Activated CD4-positive, alpha-beta memory T cell treated with anti-CD3 and anti-CD28 coated beads, Interleukin-2, amount 10 ng/mL, durations not matched to agents 7 days and 5 days (primary cell): Measurements from ENCODE around the gene PLK3. TPM values are rescaled to one million over a fixed set of nuclear protein-coding genes. Genes with fewer than 3 reads are reported as not detected.
"Not testable (repeated sequence)": the region's sequence is repeated elsewhere in the genome, so short reads cannot be mapped to it uniquely, and the experiment has no call there.

ENCODE experiments used
- CTCF ChIA-PET: fragments of 350-600 bp; sonication (Branson Sonifier 250); formaldehyde crosslinking; loops from one replicate; lab custom pipeline; 2021; ENCODE audit warnings: antibody characterized with exemption, inconsistent platforms; lab: Charles Lee
- POLR2A ChIA-PET: fragments of 350-600 bp; sonication (Branson Sonifier 250); formaldehyde crosslinking; loops from one replicate; lab custom pipeline; 2021; ENCODE audit warnings: antibody characterized with exemption; lab: Charles Lee
- DNase-seq: peaks from one replicate; pipeline ENCODE4 v3.0.0-alpha.2; 2020
- H3K27ac Mint-ChIP-seq: one replicate; pipeline ENCODE4 v1.8.0; 2021; ENCODE audit warnings: mild to moderate bottlenecking, mixed read lengths
- H3K27me3 Mint-ChIP-seq: one replicate; pipeline ENCODE4 v1.8.0; 2021; ENCODE audit warnings: mixed read lengths
- H3K36me3 Mint-ChIP-seq: one replicate; pipeline ENCODE4 v1.8.0; 2021; ENCODE audit warnings: low read depth, mixed read lengths
- H3K4me1 Mint-ChIP-seq: one replicate; pipeline ENCODE4 v1.8.0; 2021; ENCODE audit warnings: mixed read lengths
- H3K4me3 Mint-ChIP-seq: one replicate; pipeline ENCODE4 v1.8.0; 2021; ENCODE audit warnings: mild to moderate bottlenecking, mixed read lengths
- H3K9me3 Mint-ChIP-seq: one replicate; pipeline ENCODE4 v1.8.0; 2021; ENCODE audit warnings: mixed read lengths
- total RNA-seq, 2 experiments: library from RNA; stranded (reverse); gene quantifications; one replicate each; pipeline ENCODE4 v1.2.3, GENCODE V29; 2021

PLK3 gene
- total RNA-seq, 2 experiments from 2014 or later: 62.8 to 63.5 TPM

DNA sequence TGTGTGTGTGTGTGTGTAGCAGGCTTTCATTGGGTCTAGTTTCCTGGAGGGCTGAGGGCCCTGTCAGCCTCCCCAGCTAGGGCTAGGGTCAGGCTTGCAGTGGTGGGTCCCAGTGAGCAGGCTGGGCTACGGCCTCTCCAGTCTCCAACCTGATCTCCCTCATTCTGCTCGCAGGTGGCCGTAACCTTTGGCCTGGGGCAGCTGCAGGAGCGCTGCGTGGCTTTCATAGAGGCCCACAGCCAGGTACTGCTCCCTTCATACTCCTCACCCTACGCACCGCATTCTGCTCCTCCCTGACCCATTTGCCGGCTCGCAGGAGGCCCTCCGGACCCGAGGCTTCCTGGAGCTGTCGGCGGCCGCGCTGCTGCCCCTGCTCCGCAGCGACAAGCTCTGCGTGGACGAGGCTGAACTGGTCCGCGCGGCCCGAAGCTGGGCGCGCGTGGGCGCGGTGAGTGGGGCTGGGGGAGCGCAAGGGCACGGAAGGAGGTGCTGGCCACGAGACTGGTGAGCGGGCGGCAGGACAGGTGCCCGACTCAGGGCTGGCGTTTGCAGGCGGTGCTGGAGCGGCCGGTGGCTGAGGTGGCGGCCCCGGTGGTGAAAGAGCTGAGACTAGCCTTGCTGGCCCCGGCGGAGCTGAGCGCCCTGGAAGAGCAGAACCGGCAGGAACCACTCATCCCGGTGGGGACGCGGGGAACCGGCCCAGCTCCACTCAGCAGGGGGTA is 12.8 kb downstream of the PLK3 start:
- H3K4me1 Mint-ChIP-seq: peaks cover 70% of the 10 kb centered on the region
- peak overlapping the region; percentile 83 for H3K4me3 Mint-ChIP-seq
- ChIA-PET CTCF (interaction anchor here (1.0 to 4.7 kb wide), 8 partner anchors 12 to 490 kb away, joined by 3 to 39 read pairs (median 5); partner anchors contain the start of genes PLK3 and RPS8), POLR2A (interaction anchor here (0.6 to 7.6 kb wide), 19 partner anchors 8 to 498 kb away, joined by 3 to 280 read pairs (median 5); partner anchors contain the start of genes BEST4, EIF2B3, HECTD3 and PLK3)
- DNase-seq: no peak
- H3K27ac Mint-ChIP-seq: peak overlapping the region; percentile 98
- peaks cover 32% of the 10 kb centered on the region for H3K36me3 Mint-ChIP-seq
- no peaks in the 10 kb centered on the region for H3K9me3 Mint-ChIP-seq
- H3K27me3 Mint-ChIP-seq: no peaks in the 10 kb centered on the region

DNA sequence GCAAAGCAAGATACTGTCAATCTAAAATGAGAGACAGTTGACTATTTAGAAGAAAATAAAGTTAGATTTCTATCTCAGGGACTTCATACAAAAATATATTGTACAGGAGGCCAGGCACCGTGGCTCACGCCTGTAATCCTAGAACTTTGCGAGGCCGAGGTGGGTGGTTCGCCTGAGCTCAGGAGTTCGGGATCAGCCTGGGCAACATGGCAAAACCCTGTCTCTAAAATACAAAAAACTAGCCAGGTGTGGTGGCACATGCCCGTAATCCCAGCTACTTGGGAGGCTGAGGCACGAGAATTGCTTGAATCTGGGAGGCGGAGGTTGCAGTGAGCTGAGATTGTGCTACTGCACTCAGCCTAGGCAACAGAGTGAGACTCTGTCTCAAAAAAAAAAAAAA is 15.7 kb downstream of the PLK3 start:
- peaks cover 23% of the 10 kb centered on the region for H3K36me3 Mint-ChIP-seq

DNA sequence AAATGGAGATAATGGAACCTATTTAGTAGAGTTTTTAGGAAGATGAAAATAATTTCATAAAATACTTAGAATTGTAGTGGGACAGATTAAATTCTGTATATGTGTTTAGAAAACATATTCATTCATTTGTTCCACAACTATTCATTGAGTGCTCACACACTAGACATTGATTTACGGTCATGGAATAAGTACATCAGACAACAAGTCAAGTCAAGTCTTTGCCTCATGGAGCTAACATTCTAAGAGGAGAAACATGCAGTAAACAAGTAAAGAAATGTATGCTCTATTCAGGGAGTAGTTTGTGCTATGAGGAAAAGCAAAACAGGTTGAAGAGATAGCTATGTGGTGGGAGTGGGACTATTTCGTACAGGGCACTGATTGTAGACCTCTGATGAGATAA is 17.1 kb downstream of the PLK3 start:
- Mint-ChIP-seq H3K27ac (peak overlapping the region; percentile 22), H3K27me3 (no peaks in the 10 kb centered on the region), H3K4me3 (peak overlapping the region; percentile 21), H3K36me3 (peaks cover 14% of the 10 kb centered on the region), H3K9me3 (no peaks in the 10 kb centered on the region), H3K4me1 (peaks cover 53% of the 10 kb centered on the region)
- ChIA-PET CTCF (interaction anchor here (0.7 to 5.8 kb wide), 4 partner anchors 10 to 33 kb away, joined by 3 to 76 read pairs (median 40); partner anchors contain the start of genes BTBD19, DYNLT4 and PLK3), POLR2A (interaction anchor here (0.8 to 11.9 kb wide), 8 partner anchors 13 to 523 kb away, joined by 3 to 960 read pairs (median 144); partner anchors contain the start of genes BEST4, BTBD19, DYNLT4 and MUTYH)
- no peak for DNase-seq

More for the DNA sequence above, 15.7 kb downstream of the PLK3 start:
- not testable (repeated sequence) for H3K4me3 Mint-ChIP-seq, H3K27ac Mint-ChIP-seq, DNase-seq, H3K27me3 Mint-ChIP-seq, H3K9me3 Mint-ChIP-seq
- H3K4me1 Mint-ChIP-seq: peaks cover 63% of the 10 kb centered on the region
- ChIA-PET POLR2A (interaction anchor here (1.3 to 4.7 kb wide), 4 partner anchors 15 to 94 kb away, joined by 11 to 58 read pairs (median 38); partner anchors contain the start of genes PLK3 and RNU5D-1), CTCF (interaction anchor here (4.7 kb wide), 1 partner anchor 15 kb away, joined by 39 read pairs; the partner anchor contains the start of gene PLK3)

DNA sequence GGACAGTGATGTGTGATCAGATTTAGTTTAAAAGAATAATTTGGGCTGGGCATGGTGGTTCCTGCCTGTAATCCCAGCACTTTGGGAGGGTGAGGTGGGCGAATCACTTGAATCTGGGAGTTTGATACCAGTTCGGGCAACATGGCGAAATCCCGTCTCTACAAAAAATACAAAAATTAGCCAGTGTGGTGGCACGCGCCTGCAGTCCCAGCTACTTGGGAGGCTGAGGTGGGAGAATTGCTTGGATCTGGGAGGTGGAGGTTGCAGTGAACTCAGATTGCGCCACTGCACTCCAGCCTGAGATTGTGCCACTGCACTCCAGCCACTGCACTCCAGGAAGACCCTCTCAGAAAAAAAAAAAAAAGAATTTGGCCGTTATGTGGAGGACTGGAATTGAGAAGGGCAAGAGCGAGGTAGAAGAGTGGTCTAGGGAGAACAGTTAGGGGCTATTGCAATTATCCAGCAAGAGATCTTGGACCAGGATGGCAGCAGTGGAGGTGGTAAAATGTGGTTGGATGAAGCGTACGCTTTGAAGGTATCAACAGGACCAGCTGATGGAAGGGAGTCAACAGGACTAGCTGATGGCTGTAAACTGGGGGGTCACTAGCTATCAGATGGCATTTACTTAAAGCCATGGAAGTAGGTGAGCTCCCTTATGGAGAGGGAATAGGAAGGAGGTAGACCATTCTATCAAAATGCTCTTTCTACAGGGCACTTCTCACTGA is 17.8 kb downstream of the PLK3 start:
- no peaks in the 10 kb centered on the region for H3K9me3 Mint-ChIP-seq
- H3K27me3 Mint-ChIP-seq: no peaks in the 10 kb centered on the region
- POLR2A ChIA-PET: interaction anchor here (0.8 to 11.9 kb wide), 9 partner anchors 14 to 523 kb away, joined by 3 to 960 read pairs (median 94); partner anchors contain the start of genes BEST4, BTBD19, DYNLT4 and MUTYH
- H3K27ac Mint-ChIP-seq: peak overlapping the region; percentile 61
- H3K36me3 Mint-ChIP-seq: peaks cover 14% of the 10 kb centered on the region
- peaks cover 54% of the 10 kb centered on the region for H3K4me1 Mint-ChIP-seq
- DNase-seq: no peak
- peak overlapping the region; percentile 58 for H3K4me3 Mint-ChIP-seq
- CTCF ChIA-PET: interaction anchor here (0.7 to 5.8 kb wide), 9 partner anchors 10 to 96 kb away, joined by 3 to 76 read pairs (median 13); partner anchors contain the start of genes BTBD19, DYNLT4, PLK3 and RPS8

- DNase-seq: no peak
- Mint-ChIP-seq H3K36me3 (peaks cover 12% of the 10 kb centered on the region), H3K4me1 (peaks cover 47% of the 10 kb centered on the region), H3K4me3 (peak overlapping the region; percentile 85), H3K27ac (peak overlapping the region; percentile 98), H3K9me3 (no peaks in the 10 kb centered on the region), H3K27me3 (no peaks in the 10 kb centered on the region)
- ChIA-PET POLR2A (interaction anchor here (0.6 to 11.9 kb wide), 44 partner anchors 9 to 1905 kb away, joined by 3 to 960 read pairs (median 6); partner anchors contain the start of genes ARMH1, BEST4, BTBD19 and DYNLT4), CTCF (interaction anchor here (0.5 to 5.8 kb wide), 12 partner anchors 12 to 155 kb away, joined by 3 to 76 read pairs (median 6); partner anchors contain the start of genes BTBD19, DYNLT4, PLK3 and RNU5D-1)
Measured at GRCh38 chr1:44819196-44819607, 19.0 kb downstream of the PLK3 start.

- peak overlapping the region; percentile 98 for H3K27ac Mint-ChIP-seq
- peak overlapping the region; percentile 85 for H3K4me3 Mint-ChIP-seq
- H3K4me1 Mint-ChIP-seq: peaks cover 45% of the 10 kb centered on the region
- H3K36me3 Mint-ChIP-seq: peaks cover 9% of the 10 kb centered on the region
- H3K9me3 Mint-ChIP-seq: no peaks in the 10 kb centered on the region
- no peaks in the 10 kb centered on the region for H3K27me3 Mint-ChIP-seq
- CTCF ChIA-PET: interaction anchor here (0.7 to 5.8 kb wide), 14 partner anchors 10 to 193 kb away, joined by 3 to 76 read pairs (median 4); partner anchors contain the start of genes BTBD19, DYNLT4, PLK3 and RNU5D-1
- DNase-seq: peak; percentile 87
- POLR2A ChIA-PET: interaction anchor here (0.6 to 11.9 kb wide), 50 partner anchors 8 to 1906 kb away, joined by 3 to 960 read pairs (median 6); partner anchors contain the start of genes ARMH1, BEST4, BTBD19 and DYNLT4
Measured at GRCh38 chr1:44819608-44820327, 19.6 kb downstream of the PLK3 start.

DNA sequence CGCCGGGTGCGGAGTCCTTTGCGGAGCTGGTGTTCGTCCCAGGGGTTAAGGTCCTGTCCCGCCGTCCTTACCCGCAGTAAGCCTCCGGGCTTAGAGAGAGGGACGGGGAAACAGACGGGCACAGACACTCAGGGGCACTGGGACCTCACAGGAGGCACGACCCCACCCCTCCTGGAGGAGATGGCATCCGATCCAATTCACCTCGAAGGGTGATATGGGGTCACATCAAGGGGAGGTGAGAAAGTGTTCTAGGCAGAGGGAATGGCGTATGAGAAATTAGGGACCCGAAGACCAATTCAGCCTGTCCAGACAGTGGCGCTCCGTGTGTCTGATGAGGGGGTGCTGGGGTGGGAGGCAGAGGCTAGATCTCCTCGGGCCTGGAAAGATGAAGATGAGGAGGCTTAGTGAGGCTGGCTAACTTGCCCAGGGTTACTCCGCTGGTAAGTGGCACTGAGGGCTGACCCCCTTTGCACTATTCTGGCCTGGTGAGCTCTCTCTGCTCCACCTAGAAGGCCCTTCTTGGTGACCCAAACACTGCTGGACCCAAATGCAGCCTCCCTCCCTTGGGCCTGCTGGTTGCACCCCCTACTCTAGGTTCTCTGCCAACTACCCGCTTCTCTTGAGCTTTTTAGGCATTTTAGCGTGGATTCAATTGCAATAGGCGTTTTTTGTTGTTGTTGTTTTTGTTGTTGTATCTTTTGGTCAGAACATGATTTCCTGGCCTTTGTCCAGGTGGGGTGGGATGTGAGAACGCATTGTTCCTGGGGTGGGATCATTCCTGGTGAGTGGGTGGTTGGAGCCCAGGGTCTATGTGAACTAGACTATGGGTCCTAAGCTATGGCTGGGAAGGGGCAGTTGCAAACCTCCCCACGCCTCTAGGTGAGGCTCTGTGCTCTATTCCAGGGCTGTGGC is 20.4 kb downstream of the PLK3 start:
- no peaks in the 10 kb centered on the region for H3K9me3 Mint-ChIP-seq
- H3K27ac Mint-ChIP-seq: peak overlapping the region; percentile 98
- ChIA-PET POLR2A (interaction anchor here (0.6 to 11.9 kb wide), 23 partner anchors 10 to 701 kb away, joined by 3 to 960 read pairs (median 10); partner anchors contain the start of genes BEST4, BTBD19, DYNLT4 and EIF2B3), CTCF (interaction anchor here (0.7 to 5.8 kb wide), 9 partner anchors 9 to 192 kb away, joined by 3 to 76 read pairs (median 4); partner anchors contain the start of genes BEST4, BTBD19, DYNLT4 and PLK3)
- H3K36me3 Mint-ChIP-seq: peaks cover 1% of the 10 kb centered on the region
- peaks cover 38% of the 10 kb centered on the region for H3K4me1 Mint-ChIP-seq
- no peak for DNase-seq
- peak overlapping the region; percentile 85 for H3K4me3 Mint-ChIP-seq
- H3K27me3 Mint-ChIP-seq: no peaks in the 10 kb centered on the region

GRCh38 chr1:44821240-44821715 is 21.1 kb downstream of the PLK3 start:
- POLR2A ChIA-PET: interaction anchor here (1.0 to 11.9 kb wide), 15 partner anchors 9 to 700 kb away, joined by 3 to 960 read pairs (median 32); partner anchors contain the start of genes BEST4, BTBD19, DYNLT4 and EIF2B3

DNA sequence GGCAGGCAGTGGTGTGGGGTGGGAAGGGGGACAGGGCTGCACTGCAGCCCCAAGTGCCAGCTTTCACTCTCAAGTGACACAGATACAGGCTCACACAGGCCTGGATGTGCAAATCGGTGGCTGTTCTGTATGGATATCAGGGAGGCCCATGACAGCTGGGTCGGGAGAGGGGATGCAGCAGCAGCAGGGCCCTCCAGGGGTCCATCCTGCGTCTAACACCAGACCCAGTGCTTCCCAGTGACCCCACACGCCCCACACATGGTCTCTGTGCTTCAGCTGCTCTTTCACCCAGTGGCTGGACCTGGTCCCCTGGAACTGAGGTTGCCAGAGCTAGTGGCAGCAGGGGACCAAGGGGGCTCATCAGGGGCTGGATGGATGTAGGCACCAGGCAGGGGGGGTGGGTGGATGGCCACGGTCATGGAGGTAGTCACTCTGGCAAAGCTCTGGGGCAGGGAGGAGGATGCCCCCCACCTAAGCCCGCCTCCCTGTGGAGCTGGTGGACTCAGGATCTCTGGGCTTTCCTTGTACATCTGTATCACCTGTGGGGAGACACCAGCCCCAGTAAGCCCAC is 22.0 kb downstream of the PLK3 start:
- POLR2A ChIA-PET: interaction anchor here (1.0 to 11.9 kb wide), 13 partner anchors 8 to 699 kb away, joined by 3 to 960 read pairs (median 32); partner anchors contain the start of genes BEST4, BTBD19, DYNLT4 and EIF2B3
- no peaks in the 10 kb centered on the region for H3K9me3 Mint-ChIP-seq
- H3K4me3 Mint-ChIP-seq: no peak overlapping the region
- DNase-seq: no peak
- H3K27ac Mint-ChIP-seq: no peak overlapping the region
- CTCF ChIA-PET: interaction anchor here (0.6 to 5.8 kb wide), 10 partner anchors 13 to 698 kb away, joined by 3 to 76 read pairs (median 3); partner anchors contain the start of genes BTBD19, DYNLT4, PLK3 and RNU5D-1
- no peaks in the 10 kb centered on the region for H3K27me3 Mint-ChIP-seq
- H3K36me3 Mint-ChIP-seq: no peaks in the 10 kb centered on the region
- H3K4me1 Mint-ChIP-seq: peaks cover 36% of the 10 kb centered on the region

More at GRCh38 chr1:44821240-44821715, 21.1 kb downstream of the PLK3 start:
- CTCF ChIA-PET: interaction anchor here (0.8 to 5.8 kb wide), 10 partner anchors 9 to 482 kb away, joined by 3 to 76 read pairs (median 4); partner anchors contain the start of genes BEST4, BTBD19, DYNLT4 and PLK3
- no peaks in the 10 kb centered on the region for H3K36me3 Mint-ChIP-seq
- H3K4me3 Mint-ChIP-seq: peak overlapping the region; percentile 85
- no peaks in the 10 kb centered on the region for H3K27me3 Mint-ChIP-seq
- H3K4me1 Mint-ChIP-seq: peaks cover 38% of the 10 kb centered on the region
- no peak for DNase-seq
- no peaks in the 10 kb centered on the region for H3K9me3 Mint-ChIP-seq
- no peak overlapping the region for H3K27ac Mint-ChIP-seq

DNA sequence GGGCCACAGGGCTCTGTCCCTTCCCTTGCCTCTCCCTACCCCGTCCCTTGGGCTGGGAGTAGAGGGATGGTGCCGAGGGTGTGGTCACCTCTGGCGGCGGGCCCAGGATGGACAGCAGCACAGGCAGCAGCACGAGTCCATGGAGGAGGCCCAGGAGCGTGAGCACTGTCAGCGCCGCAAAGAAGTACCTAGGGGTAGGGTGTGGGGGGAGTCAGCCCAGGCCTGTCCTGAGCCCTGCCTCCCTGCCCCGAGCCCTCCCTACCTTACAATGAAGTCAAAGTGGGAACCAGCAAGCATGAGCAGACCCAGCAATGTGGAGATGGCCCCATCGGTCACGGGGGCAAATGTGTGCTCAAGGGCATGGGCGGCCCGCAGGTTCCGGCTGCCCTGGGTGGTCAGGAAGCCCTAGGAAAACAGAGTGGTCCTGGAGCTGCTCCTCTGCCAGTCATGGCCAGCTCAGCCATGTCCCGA is 22.8 kb downstream of the PLK3 start:
- no peaks in the 10 kb centered on the region for H3K36me3 Mint-ChIP-seq
- H3K27me3 Mint-ChIP-seq: no peaks in the 10 kb centered on the region
- H3K27ac Mint-ChIP-seq: no peak overlapping the region
- peaks cover 30% of the 10 kb centered on the region for H3K4me1 Mint-ChIP-seq
- no peak for DNase-seq
- no peaks in the 10 kb centered on the region for H3K9me3 Mint-ChIP-seq
- ChIA-PET CTCF (interaction anchor here (0.6 to 1.6 kb wide), 2 partner anchors 23 to 697 kb away, joined by 3 read pairs; partner anchors contain the start of gene PLK3), POLR2A (interaction anchor here (1.1 to 11.9 kb wide), 7 partner anchors 10 to 102 kb away, joined by 3 to 960 read pairs (median 195); partner anchors contain the start of genes BEST4, BTBD19, DYNLT4 and PLK3)
- no peak overlapping the region for H3K4me3 Mint-ChIP-seq
